A549 (cell line): Measurements from ENCODE around the gene AQP2. TPM values are rescaled to one million over a fixed set of nuclear protein-coding genes. Genes with fewer than 3 reads are reported as not detected.

Experiments
- ATAC-seq, 2 experiments: fragments of 200-7000 bp in 1 of 2; fragments of >200 bp in 1 of 2; cut with Nextera tagmentation in 1 of 2; cut with Tn5 transposase in 1 of 2; 3 replicates each; pipeline versions ENCODE4 v1.8.0 to v1.9.1; 2018 to 2020; ENCODE audit warnings: mild to moderate bottlenecking in 1 of 2, moderate library complexity in 1 of 2
- CTCF ChIA-PET: fragments of 300-600 bp; sonication (Branson Sonifier 250); formaldehyde crosslinking; extraction: SDS; loops from one replicate; lab custom pipeline; 2021; ENCODE audit warnings: antibody characterized with exemption, inconsistent platforms; lab: Yijun Ruan, JAX
- POLR2A ChIA-PET: fragments of 350-600 bp; formaldehyde crosslinking; extraction: SDS; loops from one replicate; lab custom pipeline; 2021; ENCODE audit warnings: antibody characterized with exemption, inconsistent platforms; lab: Yijun Ruan, JAX
- DNase-seq, 2 experiments: peaks; one replicate each; pipeline versions ENCODE4 v3.0.0 to v3.0.0-alpha.2; 2011 to 2016; ENCODE audit warnings: low read depth in 1 of 2, low spot score in 1 of 2
- FAIRE-seq: peaks from 2 replicates; lab custom pipeline; 2011; peaks lifted over from hg19 to GRCh38; lab: Jason Lieb, UNC
- H3K27ac ChIP-seq, 2 experiments: fragments of >200 bp; sonication (Bioruptor Twin); formaldehyde crosslinking; 3 replicates each; pipeline ENCODE4 v1.5.1; 2016 to 2017
- H3K4me1 ChIP-seq: fragments of >200 bp; sonication (Bioruptor Twin); formaldehyde crosslinking; 3 replicates; pipeline ENCODE4 v1.6.1; 2016
- H3K4me2 ChIP-seq: fragments of >200 bp; sonication (Bioruptor Twin); formaldehyde crosslinking; 3 replicates; pipeline ENCODE4 v1.6.1; 2016
- H3K4me3 ChIP-seq: fragments of >200 bp; sonication (Bioruptor Twin); formaldehyde crosslinking; 3 replicates; pipeline ENCODE4 v1.5.1; 2016
- H3K9me3 ChIP-seq: fragments of >200 bp; sonication (Bioruptor Twin); formaldehyde crosslinking; 3 replicates; pipeline ENCODE4 v1.6.1; 2016
- BCL3 ChIP-seq: fragments of >200 bp; sonication (Bioruptor Twin); formaldehyde crosslinking; IDR thresholded peaks from 3 replicates; pipeline ENCODE4 v1.6.1; 2016
- CBX8 ChIP-seq: fragments of 200-600 bp; sonication (generic); IDR thresholded peaks from 2 replicates; pipeline ENCODE4 v1.6.1; 2016
- EHF ChIP-seq: fragments of 250-450 bp; sonication (Bioruptor Pico); IDR thresholded peaks from 2 replicates; pipeline ENCODE4 v1.5.0; 2020; ENCODE audit warnings: mild to moderate bottlenecking
- ELK1 ChIP-seq: fragments of 150-350 bp; IDR thresholded peaks from 2 replicates; pipeline ENCODE4 v1.6.1; 2014; ENCODE audit warnings: low read depth, mild to moderate bottlenecking, low read length
- ESRRA ChIP-seq: fragments of 150-350 bp; IDR thresholded peaks from 2 replicates; pipeline ENCODE4 v1.6.1; 2014; ENCODE audit warnings: mild to moderate bottlenecking, low read length, borderline replicate concordance
- FOSL2 ChIP-seq, 2 experiments: fragments of 450-650 bp in 1 of 2; fragments of >200 bp in 1 of 2; sonication (Bioruptor Twin) in 1 of 2; formaldehyde crosslinking; IDR thresholded peaks; 2 replicates each; pipeline versions ENCODE4 v1.5.0 to v1.6.1; 2016 to 2020; ENCODE audit warnings: mild to moderate bottlenecking in 1 of 2, moderate library complexity in 1 of 2
- GATA3 ChIP-seq: IDR thresholded peaks from 2 replicates; pipeline ENCODE4 v1.6.1; 2012; ENCODE audit warnings: borderline replicate concordance
- HDAC2 ChIP-seq: fragments of 200-600 bp; sonication (generic); IDR thresholded peaks from 2 replicates; pipeline ENCODE4 v1.6.1; 2016
- JUN ChIP-seq, 2 experiments: fragments of >200 bp; sonication (Bioruptor Twin); formaldehyde crosslinking; IDR thresholded peaks; 2 replicates in 1 of 2; 3 replicates in 1 of 2; pipeline ENCODE4 v1.6.1; 2016 to 2017
- KDM1A ChIP-seq: fragments of 200-600 bp; sonication (generic); IDR thresholded peaks from 2 replicates; pipeline ENCODE4 v1.6.1; 2016; ENCODE audit warnings: low read depth, mild to moderate bottlenecking
- MAFK ChIP-seq: fragments of 450-650 bp; IDR thresholded peaks from 2 replicates; pipeline ENCODE4 v1.6.1; 2014; ENCODE audit not compliant: partially characterized antibody
- MAZ ChIP-seq: fragments of 150-350 bp; IDR thresholded peaks from 2 replicates; pipeline ENCODE4 v1.6.1; 2014; ENCODE audit warnings: antibody characterized with exemption, low read depth, low read length, borderline replicate concordance
- NPAS2 ChIP-seq: fragments of 250-450 bp; sonication (Bioruptor Pico); IDR thresholded peaks from 2 replicates; pipeline ENCODE4 v1.8.0; 2022; ENCODE audit warnings: mild to moderate bottlenecking, moderate library complexity, borderline replicate concordance
- NR3C1 ChIP-seq: fragments of >200 bp; sonication (Bioruptor Twin); formaldehyde crosslinking; IDR thresholded peaks from 3 replicates; pipeline ENCODE4 v1.6.1; 2017
- POLR2A ChIP-seq: IDR thresholded peaks from 2 replicates; pipeline ENCODE4 v1.6.1; 2012; ENCODE audit warnings: mild to moderate bottlenecking, low read length
- POLR2AphosphoS2 ChIP-seq: conservative IDR thresholded peaks from 2 replicates; pipeline ENCODE4 v1.6.1; 2012; ENCODE audit warnings: low read length, improper control_type of control experiment, inconsistent platforms
- RAD21 ChIP-seq, 2 experiments: fragments of >200 bp in 1 of 2; sonication (Bioruptor Twin) in 1 of 2; formaldehyde crosslinking in 1 of 2; IDR thresholded peaks in 1 of 2; conservative IDR thresholded peaks in 1 of 2; 2 replicates in 1 of 2; 3 replicates in 1 of 2; pipeline ENCODE4 v1.6.1; 2012 to 2018; ENCODE audit warnings: inconsistent platforms in 1 of 2
- RARB ChIP-seq: fragments of 250-450 bp; sonication (Bioruptor Pico); IDR thresholded peaks from 2 replicates; pipeline ENCODE4 v1.8.0; 2021; ENCODE audit warnings: mild to moderate bottlenecking, moderate library complexity
- RCOR1 ChIP-seq: fragments of 150-350 bp; IDR thresholded peaks from 2 replicates; pipeline ENCODE4 v1.6.1; 2014; ENCODE audit warnings: antibody characterized with exemption, low read length, low read depth
- ZC3H11A ChIP-seq: fragments of 450-650 bp; IDR thresholded peaks from 2 replicates; pipeline ENCODE4 v1.6.1; 2014; ENCODE audit warnings: antibody characterized with exemption, mild to moderate bottlenecking
- ZSCAN20 ChIP-seq: fragments of 250-450 bp; sonication (Bioruptor Pico); IDR thresholded peaks from 2 replicates; pipeline ENCODE4 v1.8.0; 2022; ENCODE audit warnings: mild to moderate bottlenecking, moderate library complexity
- WGBS: methylation state at CpG from one replicate; pipeline ENCODE4 v1.1.6; 2017; ENCODE audit errors: missing lambda C conversion rate; 5-methylcytosine and 5-hydroxymethylcytosine counted together
- polyA plus RNA-seq, 4 experiments: library from polyadenylated mRNA; depleted of rRNA in 3 of 4; stranded (reverse); fragments of >200 nt; fragmentation: RNase III in 1 of 4; extraction: RNeasy Plus Mini Kit Qiagen cat#74134 plus additional on column Dnase treatment in 1 of 4; gene quantifications; 2 replicates in 3 of 4; 3 replicates in 1 of 4; pipeline ENCODE4 v1.2.3, GENCODE V29; 2011 to 2017
- TF ChIP-seq, protein P1 (sequence below): fragments of 200-600 bp; sonication (generic); IDR thresholded peaks from 2 replicates; pipeline ENCODE4 v1.6.1; 2016; ENCODE audit warnings: antibody characterized with exemption, mild to moderate bottlenecking, moderate library complexity
- TF ChIP-seq, protein P2 (sequence below): fragments of 250-450 bp; sonication (Bioruptor Pico); IDR thresholded peaks from 2 replicates; pipeline ENCODE4 v1.5.0; 2020; ENCODE audit warnings: low read depth, mild to moderate bottlenecking, moderate library complexity
- TF ChIP-seq, protein P3 (sequence below): IDR thresholded peaks from 2 replicates; pipeline ENCODE4 v1.6.1; 2012

The AQP2 gene
- polyA plus RNA-seq, 2 of the 4 experiments (the other 2 are of a cell fraction), result not detected

- TF ChIP-seq, protein P1, sequence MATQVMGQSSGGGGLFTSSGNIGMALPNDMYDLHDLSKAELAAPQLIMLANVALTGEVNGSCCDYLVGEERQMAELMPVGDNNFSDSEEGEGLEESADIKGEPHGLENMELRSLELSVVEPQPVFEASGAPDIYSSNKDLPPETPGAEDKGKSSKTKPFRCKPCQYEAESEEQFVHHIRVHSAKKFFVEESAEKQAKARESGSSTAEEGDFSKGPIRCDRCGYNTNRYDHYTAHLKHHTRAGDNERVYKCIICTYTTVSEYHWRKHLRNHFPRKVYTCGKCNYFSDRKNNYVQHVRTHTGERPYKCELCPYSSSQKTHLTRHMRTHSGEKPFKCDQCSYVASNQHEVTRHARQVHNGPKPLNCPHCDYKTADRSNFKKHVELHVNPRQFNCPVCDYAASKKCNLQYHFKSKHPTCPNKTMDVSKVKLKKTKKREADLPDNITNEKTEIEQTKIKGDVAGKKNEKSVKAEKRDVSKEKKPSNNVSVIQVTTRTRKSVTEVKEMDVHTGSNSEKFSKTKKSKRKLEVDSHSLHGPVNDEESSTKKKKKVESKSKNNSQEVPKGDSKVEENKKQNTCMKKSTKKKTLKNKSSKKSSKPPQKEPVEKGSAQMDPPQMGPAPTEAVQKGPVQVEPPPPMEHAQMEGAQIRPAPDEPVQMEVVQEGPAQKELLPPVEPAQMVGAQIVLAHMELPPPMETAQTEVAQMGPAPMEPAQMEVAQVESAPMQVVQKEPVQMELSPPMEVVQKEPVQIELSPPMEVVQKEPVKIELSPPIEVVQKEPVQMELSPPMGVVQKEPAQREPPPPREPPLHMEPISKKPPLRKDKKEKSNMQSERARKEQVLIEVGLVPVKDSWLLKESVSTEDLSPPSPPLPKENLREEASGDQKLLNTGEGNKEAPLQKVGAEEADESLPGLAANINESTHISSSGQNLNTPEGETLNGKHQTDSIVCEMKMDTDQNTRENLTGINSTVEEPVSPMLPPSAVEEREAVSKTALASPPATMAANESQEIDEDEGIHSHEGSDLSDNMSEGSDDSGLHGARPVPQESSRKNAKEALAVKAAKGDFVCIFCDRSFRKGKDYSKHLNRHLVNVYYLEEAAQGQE, result no peak
- TF ChIP-seq GATA3, result no peak
These were observed 39.7 kb downstream of the AQP2 start (continued) for GRCh38 chr12:49990273-49990672.

- ChIA-PET POLR2A (no interaction called here), CTCF (interaction anchor here (1.0 kb wide), 1 partner anchor 12 kb away, joined by 3 read pairs; no protein-coding TSS in a partner anchor)
- H3K4me2 ChIP-seq, result no peak overlapping the region
- H3K4me1 ChIP-seq, result no peaks in the 10 kb centered on the region
- no peak for FAIRE-seq
- no peak overlapping the region for H3K4me3 ChIP-seq
- TF ChIP-seq, protein P2, sequence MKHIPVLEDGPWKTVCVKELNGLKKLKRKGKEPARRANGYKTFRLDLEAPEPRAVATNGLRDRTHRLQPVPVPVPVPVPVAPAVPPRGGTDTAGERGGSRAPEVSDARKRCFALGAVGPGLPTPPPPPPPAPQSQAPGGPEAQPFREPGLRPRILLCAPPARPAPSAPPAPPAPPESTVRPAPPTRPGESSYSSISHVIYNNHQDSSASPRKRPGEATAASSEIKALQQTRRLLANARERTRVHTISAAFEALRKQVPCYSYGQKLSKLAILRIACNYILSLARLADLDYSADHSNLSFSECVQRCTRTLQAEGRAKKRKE (CRISPR knock-in tag), result no peak
- no peaks in the 10 kb centered on the region for H3K9me3 ChIP-seq
- DNase-seq, result no peak
- H3K27ac ChIP-seq, result no peak overlapping the region
- WGBS, result 92% methylated on average over 2 of the region's 2 CpGs
- peak in 1 of 2 experiments; percentile 45; a peak in 1 of 6 replicates for ATAC-seq
These were observed 47.9 kb downstream of the AQP2 start for GRCh38 chr12:49998453-49998852.

DNA sequence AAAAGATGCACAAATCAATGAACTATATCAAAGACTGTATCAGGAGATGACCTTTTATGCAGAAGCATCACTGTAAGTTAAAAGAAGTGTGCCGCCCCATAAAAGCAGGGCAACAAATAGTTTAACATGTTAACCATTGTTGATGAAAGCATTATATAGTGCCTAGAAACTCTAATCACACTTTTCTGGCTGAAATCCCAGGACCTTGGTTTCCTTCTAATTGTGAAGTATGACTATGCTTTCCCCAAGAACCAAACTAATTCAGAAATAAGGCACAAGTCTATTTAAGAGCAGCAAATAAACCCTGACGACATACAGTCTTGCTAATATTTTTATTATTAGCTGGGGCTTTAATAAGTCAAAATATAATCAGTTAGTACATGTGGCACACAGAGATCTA lies 53.1 kb downstream of the AQP2 start:
- FAIRE-seq (no peak), DNase-seq (no peak), ATAC-seq (no peak)
- TF ChIP-seq JUN (IDR thresholded peaks at IDR 0.05), result no peak
- no peak for TF ChIP-seq ESRRA
- no peak for TF ChIP-seq MAZ
- TF ChIP-seq ZC3H11A, result no peak
- no peak for TF ChIP-seq NPAS2 (CRISPR knock-in tag)
- no peak for TF ChIP-seq RAD21 (conservative IDR thresholded peaks at IDR 0.05 in 1 of 2, IDR thresholded peaks at IDR 0.05 in 1 of 2)
- no peak for TF ChIP-seq HDAC2
- TF ChIP-seq CBX8, result no peak
- no peak for TF ChIP-seq ZSCAN20 (CRISPR knock-in tag)
- ChIA-PET POLR2A (no interaction called here), CTCF (interaction anchor here (0.8 to 7.3 kb wide), 6 partner anchors 11 to 58 kb away, joined by 3 to 63 read pairs (median 4); no protein-coding TSS in a partner anchor)
- no peak overlapping the region for H3K4me3 ChIP-seq
- H3K9me3 ChIP-seq, result no peaks in the 10 kb centered on the region
- no peak overlapping the region for H3K27ac ChIP-seq
- H3K4me1 ChIP-seq, result no peaks in the 10 kb centered on the region
- H3K4me2 ChIP-seq, result no peak overlapping the region
- WGBS, result 90% methylated on average over 2 of the region's 2 CpGs

DNA sequence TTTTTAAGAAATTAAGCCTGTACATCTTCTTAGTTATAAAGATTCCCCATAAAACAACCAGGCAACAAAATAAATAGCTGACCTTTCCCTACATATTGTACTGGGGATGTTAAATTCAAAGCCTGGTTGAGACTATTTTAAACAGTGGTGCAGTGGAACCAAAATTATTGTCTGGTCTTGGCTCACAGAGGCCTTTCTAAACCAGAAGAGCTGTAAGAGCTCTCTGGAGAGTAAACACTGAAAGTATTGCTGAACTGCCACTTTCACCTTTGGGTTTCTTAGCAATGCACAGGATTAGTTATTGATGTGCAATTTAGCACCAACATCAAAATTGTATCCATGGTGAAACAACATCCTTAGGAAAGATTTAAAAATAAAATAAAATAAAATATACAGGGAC lies 54.2 kb downstream of the AQP2 start:
- no peak for DNase-seq
- TF ChIP-seq EHF (no peak), NR3C1 (no peak), ZC3H11A (no peak), MAFK (no peak), HDAC2 (no peak), BCL3 (no peak), POLR2AphosphoS2 (no peak), ELK1 (no peak), RCOR1 (no peak), RARB (CRISPR knock-in tag) (no peak), FOSL2 (IDR thresholded peaks at IDR 0.05) (no peak), FOSL2 (CRISPR knock-in tag; IDR thresholded peaks at IDR 0.05) (no peak), POLR2A (no peak), KDM1A (no peak)
- TF ChIP-seq, protein P3, sequence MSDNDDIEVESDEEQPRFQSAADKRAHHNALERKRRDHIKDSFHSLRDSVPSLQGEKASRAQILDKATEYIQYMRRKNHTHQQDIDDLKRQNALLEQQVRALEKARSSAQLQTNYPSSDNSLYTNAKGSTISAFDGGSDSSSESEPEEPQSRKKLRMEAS, result no peak
- TF ChIP-seq, protein P2 (CRISPR knock-in tag), result no peak
- FAIRE-seq, result no peak
- H3K4me2 ChIP-seq, result no peak overlapping the region
- no peaks in the 10 kb centered on the region for H3K9me3 ChIP-seq
- CTCF ChIA-PET, result interaction anchor here (1.2 to 7.3 kb wide), 4 partner anchors 12 to 51 kb away, joined by 4 to 63 read pairs (median 14); no protein-coding TSS in a partner anchor
- no peaks in the 10 kb centered on the region for H3K4me1 ChIP-seq
- ATAC-seq, result no peak
- POLR2A ChIA-PET, result no interaction called here
- no peak overlapping the region for H3K4me3 ChIP-seq
- H3K27ac ChIP-seq, result no peak overlapping the region
